ENCODE data around the gene GPD2.
"Not testable (repeated sequence)": the region's sequence is repeated elsewhere in the genome, so short reads cannot be mapped to it uniquely, and the experiment has no call there.

The GPD2 gene

DNA sequence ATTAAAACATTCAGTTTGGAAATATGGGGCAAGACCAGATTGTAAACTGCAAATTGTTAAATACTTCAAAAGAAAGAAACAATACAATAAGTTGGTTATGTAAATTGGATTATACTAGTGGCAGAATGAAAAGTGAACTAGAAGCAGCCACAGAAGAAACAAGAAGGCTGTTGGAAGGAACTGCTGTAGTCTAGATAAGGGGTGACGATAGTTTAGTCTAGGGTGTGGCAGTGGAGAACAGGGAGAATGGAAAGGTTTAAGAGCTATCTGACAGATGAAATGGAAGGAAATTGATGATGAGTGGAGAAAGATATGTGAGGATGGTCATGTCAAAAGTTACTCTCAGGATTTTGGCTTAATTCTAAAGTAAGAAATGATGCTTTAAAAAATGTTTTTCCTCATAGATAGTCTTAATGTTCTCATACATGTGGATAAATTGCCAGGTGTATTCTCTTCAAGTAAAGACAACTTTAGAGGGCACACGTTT lies 179.7 kb downstream of the GPD2 start:
- Histone ChIP-seq H3K27me3 (ENCODE audit: control insufficient read depth, insufficient read depth, low read length) (no peaks in the 10 kb centered on the region), H3K4me1 (ENCODE audit: control insufficient read depth, insufficient read depth, low read length) (no peaks in the 10 kb centered on the region), H3K36me3 (ENCODE audit: control insufficient read depth, insufficient read depth, low read length) (no peaks in the 10 kb centered on the region), H3K9me3 (ENCODE audit: control insufficient read depth, insufficient read depth, low read length) (no peaks in the 10 kb centered on the region), H3K4me3 (ENCODE audit: low read depth, low read length) (no peak overlapping the region), H3K9ac (ENCODE audit: low read depth, low read length) (no peak overlapping the region)

DNA sequence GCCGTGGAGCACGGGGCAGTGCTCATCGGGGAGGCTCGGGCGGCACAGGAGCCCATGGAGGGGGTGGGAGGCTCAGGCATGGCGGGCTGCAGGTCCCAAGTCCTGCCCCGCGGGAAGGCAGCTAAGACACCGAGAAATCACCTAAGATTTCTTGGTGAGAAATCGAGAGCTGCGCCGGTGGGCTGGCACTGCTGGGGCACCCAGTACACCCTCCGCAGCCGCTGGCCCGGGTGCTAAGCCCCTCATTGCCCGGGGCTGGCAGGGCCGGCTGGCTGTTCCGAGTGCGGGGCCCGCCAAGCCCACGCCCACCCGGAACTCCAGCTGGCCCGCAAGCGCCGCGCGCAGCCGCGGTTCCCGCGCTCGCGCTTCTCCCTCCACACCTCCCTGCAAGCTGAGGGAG lies 181.9 kb downstream of the GPD2 start:
- not testable (repeated sequence) for H3K9me3 ChIP-seq (ENCODE audit: control insufficient read depth, insufficient read depth, low read length); H3K4me3 ChIP-seq (ENCODE audit: low read depth, low read length); H3K36me3 ChIP-seq (ENCODE audit: control insufficient read depth, insufficient read depth, low read length); H3K27me3 ChIP-seq (ENCODE audit: control insufficient read depth, insufficient read depth, low read length); H3K4me1 ChIP-seq (ENCODE audit: control insufficient read depth, insufficient read depth, low read length); H3K9ac ChIP-seq (ENCODE audit: low read depth, low read length)

DNA sequence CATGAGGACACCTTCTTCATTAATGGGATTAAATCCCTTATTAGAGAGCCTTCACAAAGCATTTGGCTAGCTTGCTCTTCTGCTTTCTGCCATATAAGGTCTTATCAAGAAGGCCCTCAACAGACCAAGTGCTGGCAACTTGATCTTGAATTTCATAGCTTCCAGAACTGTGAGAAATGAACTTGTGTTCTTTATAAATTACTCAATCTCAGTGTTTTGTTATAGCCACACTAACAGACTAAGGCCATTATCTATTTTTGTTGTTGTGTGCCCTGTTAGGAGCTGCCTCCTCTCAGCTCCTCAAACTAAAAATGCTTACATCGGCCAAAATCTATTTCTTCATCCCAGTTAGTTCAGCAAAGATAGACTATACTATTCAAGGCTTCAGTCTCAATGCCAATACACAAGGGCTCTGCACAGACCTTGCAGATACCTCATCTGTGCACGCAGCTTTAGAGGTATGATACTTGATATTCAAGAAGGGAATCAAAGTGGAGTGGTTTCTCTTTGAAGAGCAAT lies 182.9 kb downstream of the GPD2 start:
- H3K4me3 ChIP-seq (ENCODE audit: low read depth, low read length): no peak overlapping the region
- peaks cover 3% of the 10 kb centered on the region for H3K4me1 ChIP-seq (ENCODE audit: control insufficient read depth, insufficient read depth, low read length)
- no peaks in the 10 kb centered on the region for H3K9me3 ChIP-seq (ENCODE audit: control insufficient read depth, insufficient read depth, low read length)
- no peaks in the 10 kb centered on the region for H3K27me3 ChIP-seq (ENCODE audit: control insufficient read depth, insufficient read depth, low read length)
- no peak overlapping the region for H3K9ac ChIP-seq (ENCODE audit: low read depth, low read length)
- no peaks in the 10 kb centered on the region for H3K36me3 ChIP-seq (ENCODE audit: control insufficient read depth, insufficient read depth, low read length)

DNA sequence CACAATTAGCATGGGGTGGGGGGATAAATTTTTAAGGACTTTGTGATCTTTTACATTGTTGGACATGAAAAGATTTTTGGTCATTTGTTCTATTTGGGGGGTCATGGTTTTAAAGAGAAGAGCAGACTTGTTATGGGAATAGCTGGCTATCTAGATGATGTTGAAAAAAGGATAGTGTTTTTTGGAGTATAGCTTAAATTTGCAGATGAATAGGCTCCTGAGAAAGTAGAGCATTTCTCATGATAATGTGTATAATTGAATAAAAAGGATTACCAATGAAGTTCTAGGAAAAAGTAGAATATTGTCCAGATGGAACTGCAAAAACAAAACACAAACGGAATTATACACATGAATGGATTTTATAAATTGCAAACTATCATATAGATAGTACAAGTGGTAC lies 186.3 kb downstream of the GPD2 start:
- Histone ChIP-seq H3K36me3 (ENCODE audit: control insufficient read depth, insufficient read depth, low read length) (no peaks in the 10 kb centered on the region), H3K27me3 (ENCODE audit: control insufficient read depth, insufficient read depth, low read length) (no peaks in the 10 kb centered on the region), H3K9ac (ENCODE audit: low read depth, low read length) (no peak overlapping the region), H3K4me1 (ENCODE audit: control insufficient read depth, insufficient read depth, low read length) (peaks cover 3% of the 10 kb centered on the region), H3K4me3 (ENCODE audit: low read depth, low read length) (no peak overlapping the region), H3K9me3 (ENCODE audit: control insufficient read depth, insufficient read depth, low read length) (no peaks in the 10 kb centered on the region)

DNA sequence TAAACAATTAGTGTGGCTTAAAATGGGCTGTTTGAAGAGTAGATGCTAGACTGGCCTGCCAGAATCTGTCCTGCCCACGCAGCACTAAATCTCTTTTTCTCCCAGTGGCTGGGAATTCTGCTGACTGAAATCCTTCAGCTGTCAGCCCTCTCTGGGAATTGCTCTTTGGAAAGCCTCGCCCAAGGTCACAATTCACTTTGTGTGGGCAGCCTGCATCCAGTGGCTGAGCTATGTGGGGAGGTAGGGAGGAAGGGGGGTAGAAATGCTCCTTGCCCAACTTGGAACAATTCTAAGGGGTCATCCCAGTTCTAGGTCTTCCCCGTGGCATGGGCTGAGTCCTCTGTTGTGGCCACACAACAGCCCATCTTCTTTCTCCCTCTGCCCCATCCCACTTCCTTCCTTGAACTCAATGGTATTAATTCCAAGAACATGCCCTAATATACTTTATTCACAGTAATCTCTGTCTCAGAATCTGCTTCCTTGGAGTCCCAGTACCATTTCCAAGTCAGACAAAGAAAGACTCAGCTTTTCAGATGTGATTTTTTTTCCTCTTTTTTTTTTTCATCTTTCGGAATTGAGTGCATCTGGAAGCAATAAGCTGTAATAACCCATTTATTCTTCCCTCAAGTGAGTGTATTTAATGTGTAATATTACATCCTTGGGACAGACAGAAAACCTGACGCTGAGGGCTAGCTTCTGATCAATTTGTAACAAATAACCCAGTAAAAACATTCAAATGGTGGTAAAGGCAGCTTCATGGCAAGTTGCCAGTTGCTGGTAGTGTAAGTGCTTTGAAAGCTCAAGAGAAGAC lies 189.4 kb downstream of the GPD2 start:
- Histone ChIP-seq H3K9me3 (ENCODE audit: control insufficient read depth, insufficient read depth, low read length) (no peaks in the 10 kb centered on the region), H3K4me1 (ENCODE audit: control insufficient read depth, insufficient read depth, low read length) (peaks cover 19% of the 10 kb centered on the region), H3K4me3 (ENCODE audit: low read depth, low read length) (no peak overlapping the region), H3K9ac (ENCODE audit: low read depth, low read length) (no peak overlapping the region), H3K36me3 (ENCODE audit: control insufficient read depth, insufficient read depth, low read length) (no peaks in the 10 kb centered on the region), H3K27me3 (ENCODE audit: control insufficient read depth, insufficient read depth, low read length) (no peaks in the 10 kb centered on the region)

DNA sequence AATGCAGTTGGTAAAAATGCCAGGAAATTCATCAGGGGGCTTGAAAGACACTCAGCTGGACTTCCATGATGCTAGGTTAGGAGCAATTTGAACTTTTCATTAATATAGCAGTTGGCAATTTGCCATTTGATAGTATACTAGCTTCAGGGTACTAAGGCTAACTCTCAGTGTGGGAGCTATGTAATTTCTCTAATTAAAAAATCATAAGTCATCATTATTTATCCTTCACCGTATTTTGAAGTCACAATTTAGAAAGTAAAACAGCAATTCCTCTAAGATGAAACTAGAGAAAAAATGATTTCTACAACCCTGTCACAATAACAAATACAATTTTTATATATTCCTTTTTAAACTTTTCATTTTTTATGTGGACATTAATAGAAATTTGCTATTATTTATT lies 190.8 kb downstream of the GPD2 start:
- Histone ChIP-seq H3K9me3 (ENCODE audit: control insufficient read depth, insufficient read depth, low read length) (no peaks in the 10 kb centered on the region), H3K27me3 (ENCODE audit: control insufficient read depth, insufficient read depth, low read length) (no peaks in the 10 kb centered on the region), H3K4me1 (ENCODE audit: control insufficient read depth, insufficient read depth, low read length) (peaks cover 25% of the 10 kb centered on the region), H3K9ac (ENCODE audit: low read depth, low read length) (no peak overlapping the region), H3K4me3 (ENCODE audit: low read depth, low read length) (no peak overlapping the region), H3K36me3 (ENCODE audit: control insufficient read depth, insufficient read depth, low read length) (no peaks in the 10 kb centered on the region)

DNA sequence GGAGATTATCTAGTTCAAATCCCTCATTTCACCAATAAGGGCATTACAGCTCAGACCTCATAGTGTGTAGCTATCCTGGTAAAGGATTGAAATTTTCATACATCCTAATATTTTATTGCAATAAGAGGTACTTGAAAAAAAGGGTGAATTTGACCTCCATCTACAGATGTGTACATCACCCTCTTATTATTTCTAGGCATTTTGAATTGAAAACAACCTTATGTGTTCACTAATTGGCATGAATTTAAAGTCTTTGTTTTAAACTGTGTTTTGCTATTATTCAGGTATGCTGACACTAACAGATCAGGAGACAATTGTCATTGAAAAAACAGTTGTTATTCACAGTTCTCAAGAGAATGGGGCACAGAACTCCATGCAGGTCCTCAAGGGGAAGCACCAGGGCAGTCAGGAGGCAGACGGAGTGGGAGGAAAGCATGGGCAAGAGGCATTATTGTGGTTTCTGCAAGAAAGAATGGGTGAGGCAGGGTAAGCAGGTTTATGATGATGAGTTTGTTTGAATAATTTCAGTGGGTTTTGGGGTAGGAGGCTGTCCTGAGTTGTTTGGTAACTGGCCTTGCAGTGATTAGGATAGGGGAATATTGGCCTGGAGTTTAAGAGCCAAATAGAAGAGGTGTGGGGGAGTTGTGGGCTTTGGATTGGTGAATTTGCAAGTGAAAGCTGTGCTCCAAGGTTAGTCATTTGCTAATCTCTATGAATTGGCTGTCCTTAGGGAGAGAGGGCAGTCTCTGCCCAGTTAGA lies 194.6 kb downstream of the GPD2 start:
- Histone ChIP-seq H3K9me3 (ENCODE audit: control insufficient read depth, insufficient read depth, low read length) (no peaks in the 10 kb centered on the region), H3K4me1 (ENCODE audit: control insufficient read depth, insufficient read depth, low read length) (peaks cover 28% of the 10 kb centered on the region), H3K4me3 (ENCODE audit: low read depth, low read length) (peak overlapping the region; percentile 37), H3K9ac (ENCODE audit: low read depth, low read length) (no peak overlapping the region), H3K36me3 (ENCODE audit: control insufficient read depth, insufficient read depth, low read length) (no peaks in the 10 kb centered on the region), H3K27me3 (ENCODE audit: control insufficient read depth, insufficient read depth, low read length) (no peaks in the 10 kb centered on the region)

DNA sequence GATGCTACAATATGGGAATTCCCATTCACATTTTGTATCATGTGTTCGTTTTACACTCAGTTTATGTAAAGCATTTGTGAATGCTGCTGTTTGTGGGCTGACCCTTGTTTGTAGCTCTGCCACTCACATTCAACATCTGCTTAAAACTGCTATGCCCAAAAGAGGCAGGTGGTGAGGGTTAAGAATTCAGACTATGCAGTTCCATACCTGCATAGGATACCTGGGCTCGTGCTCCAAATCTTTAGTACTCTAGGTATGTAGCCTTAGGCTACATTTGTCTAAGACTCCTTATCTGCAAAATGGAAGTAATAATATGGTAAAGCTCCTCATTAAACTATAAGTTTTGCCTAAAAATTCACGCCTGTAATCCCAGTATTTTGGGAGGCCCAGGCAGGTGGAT lies 199.5 kb downstream of the GPD2 start:
- H3K36me3 ChIP-seq (ENCODE audit: control insufficient read depth, insufficient read depth, low read length): no peaks in the 10 kb centered on the region
- H3K4me1 ChIP-seq (ENCODE audit: control insufficient read depth, insufficient read depth, low read length): peaks cover 12% of the 10 kb centered on the region

More for the DNA sequence above, 199.5 kb downstream of the GPD2 start:
- no peaks in the 10 kb centered on the region for H3K27me3 ChIP-seq (ENCODE audit: control insufficient read depth, insufficient read depth, low read length)
- H3K4me3 ChIP-seq (ENCODE audit: low read depth, low read length): no peak overlapping the region
- no peaks in the 10 kb centered on the region for H3K9me3 ChIP-seq (ENCODE audit: control insufficient read depth, insufficient read depth, low read length)
- H3K9ac ChIP-seq (ENCODE audit: low read depth, low read length): no peak overlapping the region
